SHP77 (cell line): ENCODE results near the gene EDC3.
"Not testable (repeated sequence)": the region's sequence is repeated elsewhere in the genome, so short reads cannot be mapped to it uniquely, and the experiment has no call there.

Source experiments
- DNase-seq, 2 experiments: peaks; one replicate each; lab custom pipeline; 2025; lab: John Stamatoyannopoulos, UW

The EDC3 gene

GRCh38 chr15:74695597-74696397, at the start of gene EDC3:
Gene EDC3 (minus strand): TSS chr15:74696024. CDS start chr15:74675124, 20,900 bp downstream.
- peak; percentile 81 to 91 for DNase-seq

GRCh38 chr15:74742422-74742821, 46.6 kb upstream of the EDC3 start:
- DNase-seq: no peak

- DNase-seq: not testable (repeated sequence)
Observed at GRCh38 chr15:74738239-74738638, 42.4 kb upstream of the EDC3 start.

- DNase-seq: no peak
Observed at GRCh38 chr15:74735305-74735704, 39.5 kb upstream of the EDC3 start.

- no peak for DNase-seq
Observed at GRCh38 chr15:74733269-74733668, 37.4 kb upstream of the EDC3 start.

- DNase-seq: no peak
Observed at GRCh38 chr15:74732846-74733245, 37.0 kb upstream of the EDC3 start.

- DNase-seq: no peak
Observed at GRCh38 chr15:74730619-74731316, 34.9 kb upstream of the EDC3 start.

- DNase-seq: not testable (repeated sequence)
Observed at GRCh38 chr15:74729372-74729771, 33.5 kb upstream of the EDC3 start.

- not testable (repeated sequence) for DNase-seq
Observed at GRCh38 chr15:74728699-74729098, 32.9 kb upstream of the EDC3 start.

GRCh38 chr15:74727727-74728126, 31.9 kb upstream of the EDC3 start:
- peak in 1 of 2 experiments; percentile 33 for DNase-seq

GRCh38 chr15:74726774-74727164, 30.9 kb upstream of the EDC3 start:
- peak in 1 of 2 experiments; percentile 22 for DNase-seq

- peak in 1 of 2 experiments; percentile 22 for DNase-seq
Observed at GRCh38 chr15:74725845-74726773, 30.3 kb upstream of the EDC3 start.

GRCh38 chr15:74725225-74725774, 29.5 kb upstream of the EDC3 start, which contains the start of gene CYP1A1:
Gene CYP1A1 (minus strand): TSS chr15:74725528. CDS start chr15:74723097, 2,431 bp downstream.
- DNase-seq: peak in 1 of 2 experiments; percentile 10

- no peak for DNase-seq
Observed at GRCh38 chr15:74724570-74725224, 28.9 kb upstream of the EDC3 start.

- DNase-seq: peak; percentile 42 to 44
Observed at GRCh38 chr15:74723754-74724334, 28.0 kb upstream of the EDC3 start.

GRCh38 chr15:74723187-74723586, 27.4 kb upstream of the EDC3 start:
- DNase-seq: no peak

- DNase-seq: no peak
Observed at GRCh38 chr15:74722591-74722990, 26.8 kb upstream of the EDC3 start.

GRCh38 chr15:74716651-74717050, 20.8 kb upstream of the EDC3 start:
- DNase-seq: no peak

- DNase-seq: no peak
Observed at GRCh38 chr15:74712311-74712710, 16.5 kb upstream of the EDC3 start.

- DNase-seq: no peak
Observed at GRCh38 chr15:74710319-74711094, 14.7 kb upstream of the EDC3 start.
